ENCODE results near the gene ZC3H12D. TPM values are rescaled to one million over a fixed set of nuclear protein-coding genes. Genes with fewer than 3 reads are reported as not detected.
"Not testable (repeated sequence)": the region's sequence is repeated elsewhere in the genome, so short reads cannot be mapped to it uniquely, and the experiment has no call there.

Gene ZC3H12D
- total and polyA plus RNA-seq, 8 donors = 0.08 to 1.1 (median 0.35) TPM

- no peak for TF ChIP-seq CTCF (IDR thresholded peaks at IDR 0.05)
- no peak for FAIRE-seq
- Histone ChIP-seq H3K4me1 (peaks cover 0 to 1% (median under 1%) of the 10 kb centered on the region in 3 donors), H3K27ac (no peak overlapping the region), H3K27me3 (no peaks in the 10 kb centered on the region), H3K4me3 (no peak overlapping the region), H3K9me3 (no peaks in the 10 kb centered on the region), H3K36me3 (no peaks in the 10 kb centered on the region)
- ATAC-seq = no peak
- no peak for DNase-seq
- WGBS, 2 donors = 92 to 95% methylated on average over 5 of the region's 5 CpGs
- intact Hi-C loops (cut with DNase I) = loop anchor here in 1 of 3 donors (10.0 kb wide), 1 partner anchor 402 kb away; no protein-coding TSS in a partner anchor
These were observed 37.9 kb downstream of the ZC3H12D start for GRCh38 chr6:149446791-149447376.

GRCh38 chr6:149445573-149445972 lies 39.2 kb downstream of the ZC3H12D start:
- intact Hi-C loops (cut with DNase I) = loop anchor here in 1 of 3 donors (10.0 kb wide), 1 partner anchor 401 kb away; no protein-coding TSS in a partner anchor
- FAIRE-seq = no peak

GRCh38 chr6:149445095-149445466 lies 39.7 kb downstream of the ZC3H12D start:
- Histone ChIP-seq H3K27me3 (no peaks in the 10 kb centered on the region), H3K36me3 (no peaks in the 10 kb centered on the region), H3K4me3 (no peak overlapping the region), H3K9me3 (no peaks in the 10 kb centered on the region), H3K4me1 (peaks cover 0 to 6% (median 4%) of the 10 kb centered on the region in 3 donors), H3K27ac (no peak overlapping the region)
- WGBS, 2 donors = 87 to 92% methylated on average over 6 of the region's 6 CpGs
- intact Hi-C loops (cut with DNase I) = loop anchor here in 1 of 3 donors (10.0 kb wide), 1 partner anchor 400 kb away; no protein-coding TSS in a partner anchor
- ATAC-seq = no peak
- no peak for DNase-seq
- TF ChIP-seq CTCF (IDR thresholded peaks at IDR 0.05) = no peak
- FAIRE-seq = no peak

More at GRCh38 chr6:149445573-149445972, 39.2 kb downstream of the ZC3H12D start:
- H3K27ac ChIP-seq = no peak overlapping the region
- TF ChIP-seq CTCF (IDR thresholded peaks at IDR 0.05) = no peak
- H3K36me3 ChIP-seq = no peaks in the 10 kb centered on the region
- no peaks in the 10 kb centered on the region for H3K9me3 ChIP-seq
- H3K4me3 ChIP-seq = no peak overlapping the region
- DNase-seq (no peak), ATAC-seq (no peak)
- no peaks in the 10 kb centered on the region for H3K27me3 ChIP-seq
- H3K4me1 ChIP-seq = peaks cover 0 to 6% (median 4%) of the 10 kb centered on the region in 3 donors
- 91 to 94% methylated on average over 7 of the region's 7 CpGs for WGBS, 2 donors

- H3K9me3 ChIP-seq, H3K27ac ChIP-seq, H3K36me3 ChIP-seq, H3K4me1 ChIP-seq, ATAC-seq, DNase-seq, FAIRE-seq, H3K4me3 ChIP-seq, H3K27me3 ChIP-seq: not testable (repeated sequence)
- intact Hi-C loops (cut with DNase I) = loop anchor here in 1 of 3 donors (10.0 kb wide), 1 partner anchor 400 kb away; no protein-coding TSS in a partner anchor
- WGBS, 2 donors = 65 to 90% methylated on average over 3 of the region's 3 CpGs
These were observed 40.3 kb downstream of the ZC3H12D start for GRCh38 chr6:149444360-149445094.

- 87 to 90% methylated on average over 8 of the region's 8 CpGs for WGBS, 2 donors
- peaks cover 0 to 6% (median 4%) of the 10 kb centered on the region in 3 donors for H3K4me1 ChIP-seq
- H3K27me3 ChIP-seq = no peaks in the 10 kb centered on the region
- TF ChIP-seq CTCF (IDR thresholded peaks at IDR 0.05) = no peak
- FAIRE-seq (no peak), ATAC-seq (no peak), DNase-seq (no peak)
- intact Hi-C loops (cut with DNase I) = loop anchor here in 1 of 3 donors (10.0 kb wide), 1 partner anchor 399 kb away; no protein-coding TSS in a partner anchor
- no peak overlapping the region for H3K4me3 ChIP-seq
- H3K9me3 ChIP-seq = no peaks in the 10 kb centered on the region
- H3K36me3 ChIP-seq = no peaks in the 10 kb centered on the region
- H3K27ac ChIP-seq = no peak overlapping the region
These were observed 41.2 kb downstream of the ZC3H12D start for GRCh38 chr6:149443411-149444181.

Data from pancreas (tissue), 10 donors.